Activated naive CD4-positive, alpha-beta T cell treated with anti-CD3 and anti-CD28 coated beads for 36 hours (primary cell): ENCODE results near the gene COL26A1. TPM values are rescaled to one million over a fixed set of nuclear protein-coding genes. Genes with fewer than 3 reads are reported as not detected.
"Not testable (repeated sequence)": the region's sequence is repeated elsewhere in the genome, so short reads cannot be mapped to it uniquely, and the experiment has no call there.

Source experiments
- CTCF ChIA-PET: fragments of 350-600 bp; sonication (Branson Sonifier 250); formaldehyde crosslinking; loops from one replicate; lab custom pipeline; 2021; ENCODE audit warnings: antibody characterized with exemption; lab: Charles Lee
- DNase-seq: peaks from one replicate; pipeline ENCODE4 v3.0.0-alpha.2; 2020
- H3K27ac Mint-ChIP-seq: one replicate; pipeline ENCODE4 v1.8.0; 2021; ENCODE audit warnings: mild to moderate bottlenecking, mixed read lengths
- H3K27me3 Mint-ChIP-seq: one replicate; pipeline ENCODE4 v1.8.0; 2021; ENCODE audit warnings: low read depth, mixed read lengths
- H3K36me3 Mint-ChIP-seq: one replicate; pipeline ENCODE4 v1.8.0; 2021; ENCODE audit warnings: low read depth, mixed read lengths
- H3K4me1 Mint-ChIP-seq: one replicate; pipeline ENCODE4 v1.8.0; 2021; ENCODE audit warnings: low read depth, mixed read lengths
- H3K4me3 Mint-ChIP-seq: one replicate; pipeline ENCODE4 v1.8.0; 2021; ENCODE audit warnings: mild to moderate bottlenecking, moderate library complexity, mixed read lengths
- H3K9me3 Mint-ChIP-seq: one replicate; pipeline ENCODE4 v1.8.0; 2021; ENCODE audit warnings: mixed read lengths
- intact Hi-C: fragments of 100-400 bp; cut with micrococcal nuclease; formaldehyde crosslinking; loops from one replicate; pipeline ENCODE4 v1.15.1; 2023
- total RNA-seq, 2 experiments: library from RNA; stranded (reverse); gene quantifications; one replicate each; pipeline ENCODE4 v1.2.3, GENCODE V29; 2021

Gene COL26A1
- total RNA-seq, 2 experiments from 2014 or later, result not detected

GRCh38 chr7:101555269-101555920, 192.7 kb downstream of the COL26A1 start:
- Mint-ChIP-seq H3K27ac (no peak overlapping the region), H3K27me3 (no peaks in the 10 kb centered on the region), H3K4me3 (no peak overlapping the region), H3K36me3 (no peaks in the 10 kb centered on the region), H3K9me3 (no peaks in the 10 kb centered on the region), H3K4me1 (no peaks in the 10 kb centered on the region)
- intact Hi-C loops, result no loop called here
- DNase-seq, result peak; percentile 1
- CTCF ChIA-PET, result interaction anchor here (0.6 to 1.1 kb wide), 2 partner anchors 47 to 275 kb away, joined by 3 to 4 read pairs; no protein-coding TSS in a partner anchor

GRCh38 chr7:101555921-101556275, 193.2 kb downstream of the COL26A1 start:
- Mint-ChIP-seq H3K27ac (no peak overlapping the region), H3K4me3 (no peak overlapping the region), H3K4me1 (no peaks in the 10 kb centered on the region), H3K9me3 (no peaks in the 10 kb centered on the region), H3K27me3 (no peaks in the 10 kb centered on the region), H3K36me3 (no peaks in the 10 kb centered on the region)
- peak; percentile 0 for DNase-seq
- CTCF ChIA-PET, result interaction anchor here (1.1 kb wide), 1 partner anchor 47 kb away, joined by 3 read pairs; no protein-coding TSS in a partner anchor
- intact Hi-C loops, result no loop called here

- Mint-ChIP-seq H3K27me3 (no peaks in the 10 kb centered on the region), H3K4me3 (no peak overlapping the region), H3K36me3 (no peaks in the 10 kb centered on the region), H3K9me3 (no peaks in the 10 kb centered on the region), H3K4me1 (no peaks in the 10 kb centered on the region), H3K27ac (no peak overlapping the region)
- intact Hi-C loops, result no loop called here
- CTCF ChIA-PET, result no interaction called here
- DNase-seq, result no peak
These were observed 193.8 kb downstream of the COL26A1 start for GRCh38 chr7:101556453-101556968.

- Mint-ChIP-seq H3K27me3 (no peaks in the 10 kb centered on the region), H3K4me1 (no peaks in the 10 kb centered on the region), H3K36me3 (no peaks in the 10 kb centered on the region), H3K9me3 (no peaks in the 10 kb centered on the region), H3K4me3 (no peak overlapping the region), H3K27ac (no peak overlapping the region)
- intact Hi-C loops, result no loop called here
- peak; percentile 0 for DNase-seq
- CTCF ChIA-PET, result no interaction called here
These were observed 194.7 kb downstream of the COL26A1 start for GRCh38 chr7:101557421-101557820.

- no peak for DNase-seq
These were observed 195.5 kb downstream of the COL26A1 start for GRCh38 chr7:101557978-101558741.

GRCh38 chr7:101558742-101559325, 196.2 kb downstream of the COL26A1 start:
- H3K27me3 Mint-ChIP-seq, result peaks cover 4% of the 10 kb centered on the region
- H3K36me3 Mint-ChIP-seq, result no peaks in the 10 kb centered on the region
- CTCF ChIA-PET, result interaction anchor here (1.7 kb wide), 1 partner anchor 16 kb away, joined by 6 read pairs; no protein-coding TSS in a partner anchor
- H3K27ac Mint-ChIP-seq, result no peak overlapping the region
- peak; percentile 12 for DNase-seq
- no peaks in the 10 kb centered on the region for H3K4me1 Mint-ChIP-seq
- H3K9me3 Mint-ChIP-seq, result no peaks in the 10 kb centered on the region
- intact Hi-C loops, result no loop called here
- no peak overlapping the region for H3K4me3 Mint-ChIP-seq

More at GRCh38 chr7:101557978-101558741, 195.5 kb downstream of the COL26A1 start:
- Mint-ChIP-seq H3K4me1 (no peaks in the 10 kb centered on the region), H3K36me3 (no peaks in the 10 kb centered on the region), H3K27ac (no peak overlapping the region), H3K9me3 (no peaks in the 10 kb centered on the region), H3K27me3 (peaks cover 4% of the 10 kb centered on the region), H3K4me3 (no peak overlapping the region)
- intact Hi-C loops, result no loop called here
- CTCF ChIA-PET, result interaction anchor here (1.7 kb wide), 1 partner anchor 15 kb away, joined by 6 read pairs; no protein-coding TSS in a partner anchor

GRCh38 chr7:101559586-101559985, 196.9 kb downstream of the COL26A1 start:
- Mint-ChIP-seq H3K9me3 (no peaks in the 10 kb centered on the region), H3K36me3 (no peaks in the 10 kb centered on the region), H3K27ac (no peak overlapping the region), H3K27me3 (peaks cover 4% of the 10 kb centered on the region), H3K4me1 (no peaks in the 10 kb centered on the region), H3K4me3 (no peak overlapping the region)
- DNase-seq, result no peak
- CTCF ChIA-PET, result interaction anchor here (1.7 kb wide), 1 partner anchor 17 kb away, joined by 6 read pairs; no protein-coding TSS in a partner anchor
- intact Hi-C loops, result no loop called here

GRCh38 chr7:101560021-101560420, 197.3 kb downstream of the COL26A1 start:
- DNase-seq, H3K4me3 Mint-ChIP-seq, intact Hi-C loops, H3K9me3 Mint-ChIP-seq, H3K36me3 Mint-ChIP-seq, H3K27ac Mint-ChIP-seq, H3K27me3 Mint-ChIP-seq, H3K4me1 Mint-ChIP-seq: not testable (repeated sequence)
- CTCF ChIA-PET, result interaction anchor here (1.7 kb wide), 1 partner anchor 17 kb away, joined by 6 read pairs; no protein-coding TSS in a partner anchor

GRCh38 chr7:101560856-101561255, 198.2 kb downstream of the COL26A1 start:
- no peaks in the 10 kb centered on the region for H3K36me3 Mint-ChIP-seq
- H3K4me1 Mint-ChIP-seq, result no peaks in the 10 kb centered on the region
- H3K27me3 Mint-ChIP-seq, result peaks cover 4% of the 10 kb centered on the region
- H3K4me3 Mint-ChIP-seq, result no peak overlapping the region
- no peaks in the 10 kb centered on the region for H3K9me3 Mint-ChIP-seq
- intact Hi-C loops, result no loop called here
- H3K27ac Mint-ChIP-seq, result no peak overlapping the region
- CTCF ChIA-PET, result interaction anchor here (1.1 kb wide), 1 partner anchor 100 kb away, joined by 4 read pairs; no protein-coding TSS in a partner anchor
- no peak for DNase-seq

- intact Hi-C loops, H3K4me3 Mint-ChIP-seq, H3K4me1 Mint-ChIP-seq, H3K9me3 Mint-ChIP-seq, H3K27ac Mint-ChIP-seq, DNase-seq, H3K36me3 Mint-ChIP-seq, H3K27me3 Mint-ChIP-seq: not testable (repeated sequence)
- CTCF ChIA-PET, result interaction anchor here (1.1 kb wide), 1 partner anchor 100 kb away, joined by 4 read pairs; no protein-coding TSS in a partner anchor
These were observed 198.6 kb downstream of the COL26A1 start for GRCh38 chr7:101561293-101561692.

- intact Hi-C loops, result no loop called here
- CTCF ChIA-PET, result interaction anchor here (0.7 to 1.0 kb wide), 2 partner anchors 25 to 40 kb away, joined by 3 read pairs; no protein-coding TSS in a partner anchor
- DNase-seq, result no peak
- H3K4me1 Mint-ChIP-seq, result no peaks in the 10 kb centered on the region
- H3K27me3 Mint-ChIP-seq, result peaks cover 4% of the 10 kb centered on the region
- H3K4me3 Mint-ChIP-seq, result no peak overlapping the region
- H3K9me3 Mint-ChIP-seq, result no peaks in the 10 kb centered on the region
- H3K27ac Mint-ChIP-seq, result no peak overlapping the region
- no peaks in the 10 kb centered on the region for H3K36me3 Mint-ChIP-seq
These were observed 200.0 kb downstream of the COL26A1 start for GRCh38 chr7:101562531-101563197.
